Kidney (tissue), 14 donors: ENCODE data around the gene RYK. TPM values are rescaled to one million over a fixed set of nuclear protein-coding genes. Genes with fewer than 3 reads are reported as not detected.

ENCODE experiments used
- DNase-seq, 5 donors: peaks; one replicate each; pipeline ENCODE4 v3.0.0-alpha.2; 2013 to 2020
- FAIRE-seq: peaks from 2 replicates; lab custom pipeline; 2012; peaks lifted over from hg19 to GRCh38; lab: Jason Lieb, UNC
- H3K27ac ChIP-seq, 2 donors: one replicate each; pipeline ENCODE4 v1.7.0; 2013; ENCODE audit warnings: low read depth in 2 of 2, low read length in 2 of 2, inconsistent platforms in 1 of 2
- H3K27me3 ChIP-seq: one replicate; pipeline ENCODE4 v1.7.1; 2013; ENCODE audit warnings: low read length, inconsistent platforms; ENCODE audit not compliant: control insufficient read depth, insufficient read depth
- H3K36me3 ChIP-seq, 3 donors: one replicate each; pipeline versions ENCODE4 v1.7.0 to v1.7.1; 2013; ENCODE audit warnings: low read length in 3 of 3, control low read depth in 1 of 3, inconsistent platforms in 1 of 3; ENCODE audit not compliant: insufficient read depth in 3 of 3, control insufficient read depth in 2 of 3
- H3K4me1 ChIP-seq, 3 donors: one replicate each; pipeline versions ENCODE4 v1.7.0 to v1.7.1; 2013; ENCODE audit warnings: low read length in 3 of 3, inconsistent platforms in 1 of 3, low read depth in 1 of 3; ENCODE audit not compliant: control insufficient read depth in 2 of 3, insufficient read depth in 2 of 3
- H3K4me3 ChIP-seq, 3 donors: one replicate each; pipeline versions ENCODE4 v1.7.0 to v1.8.1; 2013; ENCODE audit warnings: low read length in 3 of 3, control low read depth in 1 of 3, inconsistent platforms in 1 of 3
- H3K9ac ChIP-seq, 3 donors: one replicate each; pipeline versions ENCODE4 v1.7.0 to v1.7.1; 2013; ENCODE audit warnings: low read length in 3 of 3, control low read depth in 1 of 3, inconsistent platforms in 1 of 3
- H3K9me3 ChIP-seq, 3 donors: one replicate each; pipeline versions ENCODE4 v1.7.0 to v1.7.1; 2013; ENCODE audit warnings: low read length in 3 of 3, control low read depth in 1 of 3, inconsistent platforms in 1 of 3; ENCODE audit not compliant: control insufficient read depth in 2 of 3, insufficient read depth in 1 of 3
- intact Hi-C: fragments of 100-400 bp; cut with DNase I; formaldehyde crosslinking; loops from one replicate; pipeline ENCODE4 v1.11.1; 2022
- polyA plus RNA-seq: library from polyadenylated mRNA; stranded (reverse); fragments of 350-450 nt; fragmentation: Illumina TruSeq; extraction: RNeasy Lipid Tissue Mini Kit (QIAGEN cat#74804); gene quantifications from one replicate; pipeline ENCODE4 v1.2.3, GENCODE V29; 2014; ENCODE audit warnings: low read depth, low replicate concordance; ENCODE audit not compliant: insufficient read depth
- total RNA-seq: library from RNA; stranded (reverse); fragmentation: NEBNext Ultra II Directional; extraction: Animal tissue kit (Norgen Biotek cat#: 25700); gene quantifications from one replicate; pipeline ENCODE4 v1.2.1, GENCODE V29; 2021
- TF ChIP-seq, protein P1 (sequence below): IDR thresholded peaks from 3 replicates; pipeline ENCODE4 v1.5.1; 2012; ENCODE audit warnings: mild to moderate bottlenecking, moderate library complexity, borderline replicate concordance; ENCODE audit not compliant: insufficient read depth; ENCODE audit errors: extremely low read depth
- donor health status: control.
- donor health status: control.
- donor health status: control.
- donor health status: control.
- donor health status: control.
- donor health status: DM: yes; HTN: yes; CAD: no.
- donor health status: Normal renal cell carcinoma (clear cell type).

The RYK gene
- total and polyA plus RNA-seq, 2 donors from 2014 or later, result 32.2 to 50.9 TPM

DNA sequence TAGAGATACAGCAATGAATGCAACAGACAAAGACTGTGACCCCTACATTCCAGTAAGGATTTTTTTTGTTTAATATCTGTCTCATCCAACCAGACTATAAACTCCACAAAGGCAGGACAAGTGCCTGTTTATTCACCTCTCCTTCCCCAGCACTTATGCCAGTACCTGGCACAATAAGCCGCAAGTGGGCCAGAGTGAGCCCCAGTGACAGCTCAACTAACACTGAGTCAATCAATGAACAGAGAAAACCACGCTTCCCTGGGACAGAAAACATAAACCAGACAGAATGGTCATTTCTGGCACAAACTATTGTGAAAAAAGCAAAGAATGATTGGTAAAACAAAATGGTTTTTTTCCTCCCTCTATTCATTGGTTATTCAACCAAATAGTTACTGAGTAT is 52.2 kb downstream of the RYK start:
- FAIRE-seq (no peak), DNase-seq (no peak)
- TF ChIP-seq, protein P1, sequence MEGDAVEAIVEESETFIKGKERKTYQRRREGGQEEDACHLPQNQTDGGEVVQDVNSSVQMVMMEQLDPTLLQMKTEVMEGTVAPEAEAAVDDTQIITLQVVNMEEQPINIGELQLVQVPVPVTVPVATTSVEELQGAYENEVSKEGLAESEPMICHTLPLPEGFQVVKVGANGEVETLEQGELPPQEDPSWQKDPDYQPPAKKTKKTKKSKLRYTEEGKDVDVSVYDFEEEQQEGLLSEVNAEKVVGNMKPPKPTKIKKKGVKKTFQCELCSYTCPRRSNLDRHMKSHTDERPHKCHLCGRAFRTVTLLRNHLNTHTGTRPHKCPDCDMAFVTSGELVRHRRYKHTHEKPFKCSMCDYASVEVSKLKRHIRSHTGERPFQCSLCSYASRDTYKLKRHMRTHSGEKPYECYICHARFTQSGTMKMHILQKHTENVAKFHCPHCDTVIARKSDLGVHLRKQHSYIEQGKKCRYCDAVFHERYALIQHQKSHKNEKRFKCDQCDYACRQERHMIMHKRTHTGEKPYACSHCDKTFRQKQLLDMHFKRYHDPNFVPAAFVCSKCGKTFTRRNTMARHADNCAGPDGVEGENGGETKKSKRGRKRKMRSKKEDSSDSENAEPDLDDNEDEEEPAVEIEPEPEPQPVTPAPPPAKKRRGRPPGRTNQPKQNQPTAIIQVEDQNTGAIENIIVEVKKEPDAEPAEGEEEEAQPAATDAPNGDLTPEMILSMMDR, result no peak
- intact Hi-C loops, result no loop called here
- H3K9ac ChIP-seq, result no peak overlapping the region
- no peaks in the 10 kb centered on the region for H3K9me3 ChIP-seq
- H3K4me1 ChIP-seq, result no peaks in the 10 kb centered on the region
- no peak overlapping the region for H3K4me3 ChIP-seq
- H3K27me3 ChIP-seq, result no peaks in the 10 kb centered on the region
- H3K36me3 ChIP-seq, result peaks cover 0 to 6% (median 4%) of the 10 kb centered on the region in 3 donors
- H3K27ac ChIP-seq, result no peak overlapping the region

DNA sequence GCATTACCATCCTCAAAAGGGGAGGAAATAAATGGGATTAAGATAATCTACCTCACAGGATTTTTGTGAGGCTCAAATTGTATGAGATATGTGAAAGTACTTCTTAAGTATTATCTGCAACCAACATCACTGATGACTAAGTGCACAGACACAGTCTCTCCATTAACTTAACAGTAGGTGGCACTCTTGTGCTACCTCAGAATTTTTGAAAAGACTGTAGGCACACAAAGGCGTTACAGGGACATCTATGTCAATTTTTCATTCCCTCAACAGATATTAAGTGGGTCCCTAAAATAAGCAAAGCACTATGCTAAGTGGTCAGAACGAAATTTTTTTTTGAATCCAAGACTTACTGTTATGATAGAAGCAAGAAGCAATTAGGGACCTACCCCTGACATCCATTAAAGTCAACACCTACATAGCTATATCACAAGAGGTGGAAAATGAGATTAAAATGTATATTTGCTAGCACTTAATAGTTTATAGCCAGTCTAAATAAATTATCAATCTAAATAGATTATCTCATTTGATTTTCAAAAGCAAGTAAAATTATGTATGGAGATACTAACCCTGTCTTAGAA is 52.9 kb downstream of the RYK start:
- TF ChIP-seq, protein P1, result peak; percentile 79
- FAIRE-seq, result peak; percentile 82
- DNase-seq, result peak in 2 of 5 donors; percentile 62 to 82
- Histone ChIP-seq H3K36me3 (peaks cover 0 to 6% (median 4%) of the 10 kb centered on the region in 3 donors), H3K27ac (no peak overlapping the region), H3K9me3 (no peaks in the 10 kb centered on the region), H3K4me3 (no peak overlapping the region), H3K4me1 (no peaks in the 10 kb centered on the region), H3K27me3 (no peaks in the 10 kb centered on the region), H3K9ac (no peak overlapping the region)
- intact Hi-C loops, result no loop called here

DNA sequence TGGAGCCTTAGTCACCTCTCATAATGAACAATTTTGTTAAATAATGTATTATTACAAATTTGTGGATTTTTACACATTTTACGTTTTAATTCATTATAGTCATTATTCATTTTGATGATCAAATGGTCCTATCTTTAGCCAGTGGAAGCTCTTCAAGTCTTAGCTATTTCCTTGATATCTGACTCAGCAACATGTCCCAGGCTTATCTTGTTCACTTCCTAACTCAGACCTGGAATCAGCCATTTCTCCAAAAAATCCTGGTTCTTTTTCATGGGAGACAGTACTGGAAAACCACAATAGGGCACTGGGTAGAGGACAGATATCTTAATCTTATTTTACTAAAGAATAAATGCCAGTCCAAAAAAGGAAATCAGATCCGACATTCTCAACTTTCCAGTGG is 56.4 kb downstream of the RYK start:
- Histone ChIP-seq H3K36me3 (peaks cover 0 to 6% (median 4%) of the 10 kb centered on the region in 3 donors), H3K4me3 (no peak overlapping the region), H3K9ac (no peak overlapping the region), H3K27me3 (no peaks in the 10 kb centered on the region), H3K27ac (no peak overlapping the region), H3K9me3 (no peaks in the 10 kb centered on the region), H3K4me1 (no peaks in the 10 kb centered on the region)
- FAIRE-seq, result no peak
- DNase-seq, result no peak
- TF ChIP-seq, protein P1, result no peak
- intact Hi-C loops, result no loop called here

DNA sequence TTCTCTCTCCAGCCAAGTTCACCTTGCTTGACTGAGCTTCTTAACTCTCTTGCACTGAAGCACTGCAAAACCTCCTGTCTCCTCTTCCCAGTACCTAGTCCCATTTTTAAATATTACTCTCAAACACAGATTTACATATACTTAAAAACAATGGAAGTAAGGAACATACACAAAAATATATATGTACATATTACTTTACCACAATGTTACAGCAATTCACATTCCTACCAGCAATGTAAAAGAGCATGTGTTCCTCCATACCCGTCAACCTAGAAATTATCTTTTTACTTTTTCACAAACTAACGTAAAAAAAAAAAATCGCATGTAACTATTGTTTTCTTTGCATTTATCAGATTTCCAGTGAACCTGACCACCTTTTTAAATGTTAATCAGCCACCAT is 60.4 kb downstream of the RYK start:
- H3K9me3 ChIP-seq, result no peaks in the 10 kb centered on the region
- peaks cover 0 to 7% (median 0%) of the 10 kb centered on the region in 3 donors for H3K36me3 ChIP-seq
- intact Hi-C loops, result no loop called here
- no peak for FAIRE-seq
- no peaks in the 10 kb centered on the region for H3K4me1 ChIP-seq
- no peak overlapping the region for H3K9ac ChIP-seq
- TF ChIP-seq, protein P1, result no peak
- H3K27me3 ChIP-seq, result no peaks in the 10 kb centered on the region
- no peak overlapping the region for H3K4me3 ChIP-seq
- H3K27ac ChIP-seq, result no peak overlapping the region
- no peak for DNase-seq
